HepG2 (cell line): Measurements from ENCODE around the gene C2. TPM values are rescaled to one million over a fixed set of nuclear protein-coding genes. Genes with fewer than 3 reads are reported as not detected.
A peak's percentile ranks its signal among the peaks of the same experiment; 100 is the strongest.

Experiments
- E2F5 ChIP-seq: sonication (generic); formaldehyde crosslinking; conservative IDR thresholded peaks from 2 replicates; pipeline ENCODE4 v1.4.0; 2020; ENCODE audit warnings: missing genetic modification reagents
- NFIC ChIP-seq: IDR thresholded peaks from 2 replicates; pipeline ENCODE4 v1.6.1; 2012; ENCODE audit warnings: mild to moderate bottlenecking, low read length, inconsistent platforms
- RXRB ChIP-seq: IDR thresholded peaks from 2 replicates; pipeline ENCODE4 v1.6.1; 2016; ENCODE audit warnings: borderline replicate concordance, missing genetic modification reagents, missing compliant biosample characterization
- ZBTB37 ChIP-seq: sonication (generic); formaldehyde crosslinking; IDR thresholded peaks from 2 replicates; pipeline ENCODE4 v1.4.0; 2020; ENCODE audit warnings: mild to moderate bottlenecking, missing genetic modification reagents
- ZNF101 ChIP-seq: sonication (generic); formaldehyde crosslinking; IDR thresholded peaks from 2 replicates; pipeline ENCODE4 v1.4.0; 2020; ENCODE audit warnings: mild to moderate bottlenecking, low read depth, missing genetic modification reagents, borderline replicate concordance
- ZNF687 ChIP-seq: sonication (generic); formaldehyde crosslinking; IDR thresholded peaks from 2 replicates; pipeline ENCODE4 v1.5.1; 2020; ENCODE audit warnings: mild to moderate bottlenecking, missing genetic modification reagents, moderate library complexity
- ZNF7 ChIP-seq: IDR thresholded peaks from 2 replicates; pipeline ENCODE4 v1.6.1; 2016; ENCODE audit warnings: missing biosample characterization, missing genetic modification reagents
- ZNF710 ChIP-seq: sonication (generic); formaldehyde crosslinking; IDR thresholded peaks from 2 replicates; pipeline ENCODE4 v1.5.0; 2020; ENCODE audit warnings: mild to moderate bottlenecking, missing genetic modification reagents, borderline replicate concordance
- ZNF788 ChIP-seq: sonication (generic); formaldehyde crosslinking; IDR thresholded peaks from 2 replicates; pipeline ENCODE4 v1.5.0; 2020; ENCODE audit warnings: mild to moderate bottlenecking, missing genetic modification reagents, borderline replicate concordance
- polyA plus RNA-seq, 8 experiments: library from polyadenylated mRNA; depleted of rRNA in 3 of 8; stranded (reverse) in 7 of 8; unstranded in 1 of 8; fragments of >200 nt; fragmentation: Illumina TruSeq in 4 of 8; extraction: Trizol in 4 of 8; gene quantifications; 2 replicates each; pipeline versions ENCODE4 v1.2.1 to v1.2.3, GENCODE V29; 2011 to 2016; ENCODE audit warnings: low read depth in 4 of 8, missing spikeins in 1 of 8, mixed read lengths in 1 of 8; ENCODE audit not compliant: insufficient read depth in 1 of 8
- total RNA-seq, 5 experiments: library from RNA; depleted of rRNA; stranded (reverse); fragments of >200 nt; fragmentation: Illumina TruSeq; extraction: Trizol; gene quantifications; 2 replicates each; pipeline ENCODE4 v1.2.3, GENCODE V29; 2016; ENCODE audit warnings: low read depth in 1 of 5
- TF ChIP-seq, protein P1 (sequence below): sonication (generic); formaldehyde crosslinking; IDR thresholded peaks from 2 replicates; pipeline ENCODE4 v1.9.0; 2022; ENCODE audit warnings: low read depth, missing genetic modification reagents
- TF ChIP-seq, protein P2 (sequence below): sonication (generic); formaldehyde crosslinking; IDR thresholded peaks from 2 replicates; pipeline ENCODE4 v1.4.0; 2020; ENCODE audit warnings: missing genetic modification reagents, borderline replicate concordance
- TF ChIP-seq, protein P3 (sequence below): sonication (generic); formaldehyde crosslinking; IDR thresholded peaks from 2 replicates; pipeline ENCODE4; 2020; ENCODE audit warnings: missing genetic modification reagents, mild to moderate bottlenecking, borderline replicate concordance

Gene C2
- total and polyA plus RNA-seq, 2 of the 13 experiments (the other 11 are each of a cell fraction or from before 2014, with no cell fraction given) = 165 to 307 TPM

DNA sequence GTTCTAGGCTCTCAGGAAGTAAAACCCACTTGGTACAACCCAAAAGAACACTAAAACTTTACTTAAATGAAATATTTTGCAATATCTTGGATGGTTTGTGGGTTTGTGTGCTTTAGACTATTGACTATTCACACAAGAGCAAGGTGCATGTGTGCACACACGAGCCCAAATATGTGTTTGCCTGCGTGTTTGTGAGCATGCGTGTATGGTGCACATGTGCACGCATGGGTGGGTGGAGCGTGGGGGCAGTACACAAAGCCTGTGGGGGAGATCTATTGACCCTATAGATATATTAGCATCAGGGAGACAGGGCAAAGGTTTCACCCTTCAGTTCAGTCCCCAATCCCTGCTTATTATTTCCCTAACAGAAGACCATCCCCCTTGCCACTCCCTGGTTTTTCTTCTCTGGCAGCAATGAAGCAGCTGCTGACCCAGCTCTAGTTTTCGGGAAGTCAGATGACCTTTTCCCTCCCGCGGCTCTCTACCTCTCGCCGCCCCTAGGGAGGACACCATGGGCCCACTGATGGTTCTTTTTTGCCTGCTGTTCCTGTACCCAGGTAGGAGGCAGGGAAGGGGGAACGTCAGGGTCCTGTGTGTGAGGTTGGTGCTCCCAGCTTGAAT is at the start of gene C2 (continued):
- TF ChIP-seq, protein P1, sequence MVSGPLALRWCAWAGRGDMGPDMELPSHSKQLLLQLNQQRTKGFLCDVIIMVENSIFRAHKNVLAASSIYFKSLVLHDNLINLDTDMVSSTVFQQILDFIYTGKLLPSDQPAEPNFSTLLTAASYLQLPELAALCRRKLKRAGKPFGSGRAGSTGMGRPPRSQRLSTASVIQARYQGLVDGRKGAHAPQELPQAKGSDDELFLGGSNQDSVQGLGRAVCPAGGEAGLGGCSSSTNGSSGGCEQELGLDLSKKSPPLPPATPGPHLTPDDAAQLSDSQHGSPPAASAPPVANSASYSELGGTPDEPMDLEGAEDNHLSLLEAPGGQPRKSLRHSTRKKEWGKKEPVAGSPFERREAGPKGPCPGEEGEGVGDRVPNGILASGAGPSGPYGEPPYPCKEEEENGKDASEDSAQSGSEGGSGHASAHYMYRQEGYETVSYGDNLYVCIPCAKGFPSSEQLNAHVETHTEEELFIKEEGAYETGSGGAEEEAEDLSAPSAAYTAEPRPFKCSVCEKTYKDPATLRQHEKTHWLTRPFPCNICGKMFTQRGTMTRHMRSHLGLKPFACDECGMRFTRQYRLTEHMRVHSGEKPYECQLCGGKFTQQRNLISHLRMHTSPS (CRISPR knock-in tag) = 0 out of 2 replicates have a peak, but pooled peaks have one; percentile 14
- TF ChIP-seq NFIC (peak; percentile 86), ZNF7 (CRISPR knock-in tag) (peak; percentile 73), ZNF710 (CRISPR knock-in tag) (peak; percentile 79; the same call in 1 of the 2 replicates), ZNF788 (CRISPR knock-in tag) (peak; percentile 83; the same call in 1 of the 2 replicates), ZNF101 (CRISPR knock-in tag) (no peak), RXRB (peak; percentile 85), E2F5 (no peak), ZBTB37 (no peak), ZNF687 (peak; percentile 74; the same call in 1 of the 2 replicates)
- TF ChIP-seq, protein P2, sequence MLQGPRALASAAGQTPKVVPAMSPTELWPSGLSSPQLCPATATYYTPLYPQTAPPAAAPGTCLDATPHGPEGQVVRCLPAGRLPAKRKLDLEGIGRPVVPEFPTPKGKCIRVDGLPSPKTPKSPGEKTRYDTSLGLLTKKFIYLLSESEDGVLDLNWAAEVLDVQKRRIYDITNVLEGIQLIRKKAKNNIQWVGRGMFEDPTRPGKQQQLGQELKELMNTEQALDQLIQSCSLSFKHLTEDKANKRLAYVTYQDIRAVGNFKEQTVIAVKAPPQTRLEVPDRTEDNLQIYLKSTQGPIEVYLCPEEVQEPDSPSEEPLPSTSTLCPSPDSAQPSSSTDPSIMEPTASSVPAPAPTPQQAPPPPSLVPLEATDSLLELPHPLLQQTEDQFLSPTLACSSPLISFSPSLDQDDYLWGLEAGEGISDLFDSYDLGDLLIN (CRISPR knock-in tag) = peak; percentile 53; the same call in 1 of the 2 replicates
- TF ChIP-seq, protein P3, sequence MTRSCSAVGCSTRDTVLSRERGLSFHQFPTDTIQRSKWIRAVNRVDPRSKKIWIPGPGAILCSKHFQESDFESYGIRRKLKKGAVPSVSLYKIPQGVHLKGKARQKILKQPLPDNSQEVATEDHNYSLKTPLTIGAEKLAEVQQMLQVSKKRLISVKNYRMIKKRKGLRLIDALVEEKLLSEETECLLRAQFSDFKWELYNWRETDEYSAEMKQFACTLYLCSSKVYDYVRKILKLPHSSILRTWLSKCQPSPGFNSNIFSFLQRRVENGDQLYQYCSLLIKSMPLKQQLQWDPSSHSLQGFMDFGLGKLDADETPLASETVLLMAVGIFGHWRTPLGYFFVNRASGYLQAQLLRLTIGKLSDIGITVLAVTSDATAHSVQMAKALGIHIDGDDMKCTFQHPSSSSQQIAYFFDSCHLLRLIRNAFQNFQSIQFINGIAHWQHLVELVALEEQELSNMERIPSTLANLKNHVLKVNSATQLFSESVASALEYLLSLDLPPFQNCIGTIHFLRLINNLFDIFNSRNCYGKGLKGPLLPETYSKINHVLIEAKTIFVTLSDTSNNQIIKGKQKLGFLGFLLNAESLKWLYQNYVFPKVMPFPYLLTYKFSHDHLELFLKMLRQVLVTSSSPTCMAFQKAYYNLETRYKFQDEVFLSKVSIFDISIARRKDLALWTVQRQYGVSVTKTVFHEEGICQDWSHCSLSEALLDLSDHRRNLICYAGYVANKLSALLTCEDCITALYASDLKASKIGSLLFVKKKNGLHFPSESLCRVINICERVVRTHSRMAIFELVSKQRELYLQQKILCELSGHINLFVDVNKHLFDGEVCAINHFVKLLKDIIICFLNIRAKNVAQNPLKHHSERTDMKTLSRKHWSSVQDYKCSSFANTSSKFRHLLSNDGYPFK (CRISPR knock-in tag) = no peak
